GM18520 (cell line): ENCODE measurements around the gene TPP2.

Experiments used
- ATAC-seq: cut with Tn5 transposase; IDR thresholded peaks from one replicate; pipeline ENCODE4 v1.9.1; 2021; ENCODE audit not compliant: unreplicated experiment

Gene TPP2

DNA sequence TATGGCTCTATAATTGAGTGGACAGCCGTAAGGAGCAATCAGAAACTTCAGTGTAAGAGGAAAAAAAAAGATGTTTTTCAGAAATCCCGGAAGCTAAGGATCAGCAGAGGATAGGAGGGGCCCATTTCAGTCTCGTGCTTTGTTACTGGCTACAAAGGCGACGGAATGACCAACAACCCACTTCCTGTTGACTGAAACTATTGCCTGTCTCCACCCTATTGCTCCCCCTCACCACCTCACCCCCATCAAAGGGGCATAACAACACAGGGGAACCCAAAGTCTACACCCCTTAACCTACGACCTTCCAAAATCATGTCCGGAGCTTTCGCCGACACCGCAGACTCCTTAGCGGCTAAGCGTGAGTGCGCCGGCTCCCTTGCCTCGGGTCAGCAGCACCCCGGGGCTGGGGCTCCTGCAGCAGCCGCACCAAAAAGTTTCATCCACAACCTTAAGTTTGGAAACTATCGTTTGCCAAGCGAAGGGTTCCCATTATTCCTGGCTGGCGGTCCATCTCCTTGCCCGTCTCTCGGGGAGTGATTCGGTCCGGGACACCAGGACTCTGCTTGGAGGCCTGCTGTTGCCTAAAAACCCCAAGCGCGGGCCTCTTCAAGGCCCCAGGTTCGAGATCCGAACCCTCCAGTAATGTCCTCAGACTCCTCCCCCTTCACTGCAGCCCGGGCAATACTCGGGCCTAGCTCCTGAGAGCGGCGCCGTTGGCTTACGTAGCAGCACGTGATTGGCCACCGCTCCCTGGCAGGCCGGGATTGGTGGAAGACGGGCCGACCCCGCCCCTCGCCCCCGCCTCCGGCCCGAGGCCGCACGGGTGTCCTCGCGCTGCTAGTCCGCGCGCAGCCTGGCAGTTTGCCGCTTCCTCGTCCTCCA, at the start of gene TPP2:
Gene TPP2, plus strand, starts transcription at position 840 of the 882 bp plus-strand sequence. CDS start 53 bp downstream, outside the sequence.
- peak; percentile 84 for ATAC-seq

DNA sequence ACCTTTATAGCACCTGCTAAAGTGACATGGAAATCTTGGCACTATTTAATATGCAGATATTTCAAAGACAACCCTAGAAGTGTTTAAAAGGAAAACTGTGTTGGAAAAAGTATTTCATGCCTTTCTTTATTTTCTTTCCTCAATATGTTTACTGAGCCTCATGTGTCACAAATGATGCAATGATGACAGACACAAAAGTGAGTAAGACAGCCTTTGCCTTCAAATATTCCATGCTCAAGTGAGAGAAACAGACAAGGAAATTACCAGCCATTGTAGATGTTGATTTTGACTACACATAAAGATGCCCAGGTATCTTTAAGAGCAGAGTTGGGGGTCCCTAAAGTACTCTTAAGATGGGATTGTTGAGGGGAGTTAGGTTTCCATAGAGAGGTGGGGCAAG, 48.0 kb upstream of the TPP2 start:
- ATAC-seq, result no peak

DNA sequence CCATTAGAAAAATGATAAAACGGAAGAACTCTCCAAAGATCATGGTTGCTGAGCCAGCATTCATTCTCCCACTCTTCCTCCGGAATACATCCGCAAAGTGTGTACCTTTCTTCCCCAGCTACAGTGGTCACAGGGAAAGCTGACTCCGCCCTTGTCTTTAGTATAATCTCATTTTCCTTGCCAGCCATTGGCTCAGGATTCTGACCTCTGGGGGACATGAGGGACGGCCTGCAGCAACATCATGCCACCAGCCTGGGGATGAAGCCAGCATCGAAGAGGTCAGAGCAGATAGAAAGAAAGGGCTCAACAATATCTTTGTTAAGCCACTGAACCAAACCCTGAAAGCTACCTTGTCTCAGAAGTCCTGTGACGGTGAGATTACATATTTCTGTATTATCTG, 46.3 kb upstream of the TPP2 start:
- no peak for ATAC-seq

DNA sequence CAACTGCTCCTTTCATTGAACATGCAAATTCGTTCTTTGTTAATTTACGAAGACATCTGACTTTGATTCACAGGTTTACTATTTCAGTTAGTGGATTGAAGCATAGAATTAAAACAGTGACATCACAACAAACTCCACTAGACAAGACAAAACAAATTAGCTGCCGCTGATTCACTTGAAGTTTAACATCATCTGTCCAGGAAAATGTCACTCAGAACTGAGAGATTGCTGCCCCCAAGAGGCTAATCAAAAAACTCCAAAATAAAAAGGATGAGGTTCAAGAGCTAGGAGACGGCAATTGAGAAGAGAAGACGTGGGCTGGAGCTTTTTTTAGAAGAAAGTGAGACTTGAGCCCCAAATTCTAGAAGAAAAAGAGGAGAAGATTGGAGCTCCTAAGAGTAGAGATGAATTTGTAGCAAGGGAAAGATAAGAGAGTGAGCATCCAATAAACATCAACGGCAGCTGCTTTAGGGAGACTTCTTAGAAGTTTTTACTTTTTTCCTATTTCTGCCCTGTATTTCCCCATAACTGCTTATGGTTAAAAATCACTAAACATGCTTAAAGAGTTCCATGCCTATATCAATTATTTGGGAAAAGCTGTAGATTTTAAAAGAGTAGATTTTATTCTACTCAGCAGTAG, 40.8 kb upstream of the TPP2 start:
- no peak for ATAC-seq

DNA sequence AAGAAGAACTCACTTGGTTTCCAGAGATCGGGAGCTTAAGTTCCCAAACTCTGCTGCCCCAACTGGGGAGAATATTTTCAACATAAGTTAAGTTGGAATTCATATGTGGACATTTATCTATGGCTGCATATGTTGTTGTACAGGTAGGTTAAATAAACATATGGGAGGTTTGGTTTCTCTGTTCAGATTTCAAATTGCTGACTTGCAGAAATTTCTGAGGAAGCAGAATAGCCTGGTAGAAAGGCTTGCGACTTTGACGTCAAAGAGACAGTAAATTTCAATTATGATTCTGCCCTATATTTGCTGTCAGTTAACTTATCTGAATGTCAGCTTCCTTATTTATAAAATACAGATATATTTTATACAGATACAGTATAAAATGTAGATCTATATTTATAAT, 40.0 kb upstream of the TPP2 start:
- no peak for ATAC-seq

DNA sequence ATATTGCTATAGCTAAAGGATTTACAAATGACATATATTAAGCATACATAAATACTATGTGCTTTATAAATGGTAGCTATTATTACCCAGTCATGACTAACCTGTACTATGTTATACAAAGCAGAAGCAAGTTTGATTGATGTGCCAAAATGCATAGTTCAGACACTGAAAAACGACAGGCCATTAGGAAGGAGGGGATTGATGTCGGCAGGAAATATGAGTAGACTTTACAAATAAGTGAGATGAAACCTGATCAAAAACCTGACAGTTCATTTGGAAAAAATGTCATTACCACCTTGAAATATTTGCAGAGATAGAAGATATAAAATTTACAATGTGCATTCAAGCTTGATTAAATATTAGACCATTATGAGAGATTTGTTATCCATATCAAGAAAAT, 38.8 kb upstream of the TPP2 start:
- ATAC-seq, result no peak

DNA sequence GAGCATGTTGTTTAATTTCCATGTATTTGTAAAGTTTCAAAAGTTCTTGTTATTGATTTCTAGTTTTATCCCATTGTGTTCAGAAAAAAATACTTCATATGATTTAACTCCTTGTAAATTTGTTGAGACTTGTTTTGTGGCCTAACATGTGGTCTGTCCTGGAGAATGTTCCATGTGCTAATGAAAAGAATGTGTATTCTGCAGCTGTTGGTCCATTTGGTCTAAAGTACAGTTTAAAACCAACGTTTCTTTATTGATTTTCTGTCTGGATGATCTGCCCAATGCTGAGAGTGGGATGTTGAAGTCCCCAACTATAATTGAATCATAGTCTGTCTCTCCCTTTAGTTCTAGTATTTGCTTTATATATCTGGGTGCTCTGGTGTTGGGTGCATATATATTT, 34.9 kb upstream of the TPP2 start:
- no peak for ATAC-seq

DNA sequence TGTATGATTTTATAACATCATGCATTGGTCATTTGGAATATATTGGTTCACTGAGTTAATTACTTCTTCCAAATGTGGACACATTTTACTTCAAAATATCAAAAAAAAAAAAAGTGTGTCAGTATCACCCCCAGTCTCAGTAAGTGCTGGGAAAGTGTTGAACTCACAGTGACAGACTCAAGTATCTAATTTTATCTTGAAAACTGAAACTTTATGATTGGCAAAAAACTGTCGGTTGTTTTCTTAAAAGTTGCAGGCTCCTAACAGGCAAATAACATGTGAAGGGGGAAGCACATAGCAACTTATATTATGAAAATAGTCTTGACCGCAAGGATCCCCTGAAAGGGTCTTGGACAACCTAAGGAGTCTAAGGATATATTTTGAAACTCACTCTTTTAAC, 33.5 kb upstream of the TPP2 start:
- no peak for ATAC-seq

DNA sequence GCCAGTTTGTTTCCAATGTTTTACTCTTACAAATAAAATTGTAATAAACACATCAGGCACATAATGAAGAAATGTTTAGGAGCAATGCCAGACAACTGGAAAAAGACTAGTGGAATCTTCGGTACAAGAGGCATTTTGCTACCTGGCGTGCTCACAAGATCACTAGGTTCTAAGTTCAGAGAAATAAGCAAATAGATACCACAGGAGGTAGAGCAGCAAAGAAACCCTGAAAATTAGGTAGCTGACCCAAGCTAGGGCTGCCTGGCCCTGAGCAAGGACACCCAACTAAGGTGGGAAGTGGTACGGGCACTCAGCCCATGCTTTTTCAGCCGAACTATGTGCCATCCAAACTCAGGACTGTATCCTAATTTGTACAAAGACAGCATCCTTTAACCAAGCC, 32.2 kb upstream of the TPP2 start:
- ATAC-seq, result no peak

DNA sequence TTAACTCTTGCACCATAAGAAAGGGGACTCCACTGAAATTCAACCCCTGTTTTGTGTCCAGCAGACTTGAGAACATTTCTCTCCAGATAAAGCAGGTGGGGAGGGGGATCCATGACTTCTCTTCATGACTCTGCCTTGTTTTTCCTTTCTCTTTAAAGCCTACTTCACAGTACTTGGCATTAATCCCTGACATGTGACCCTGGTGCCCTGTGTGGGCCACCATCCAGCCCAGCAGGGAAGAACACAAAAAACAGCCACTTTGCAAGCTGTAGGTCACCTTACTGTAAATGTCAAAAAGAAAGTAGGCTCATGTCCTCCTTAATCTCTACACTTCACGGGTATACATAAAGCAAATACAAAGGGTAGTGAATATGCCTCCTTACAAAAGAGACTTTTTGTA, 30.3 kb upstream of the TPP2 start:
- ATAC-seq, result no peak

DNA sequence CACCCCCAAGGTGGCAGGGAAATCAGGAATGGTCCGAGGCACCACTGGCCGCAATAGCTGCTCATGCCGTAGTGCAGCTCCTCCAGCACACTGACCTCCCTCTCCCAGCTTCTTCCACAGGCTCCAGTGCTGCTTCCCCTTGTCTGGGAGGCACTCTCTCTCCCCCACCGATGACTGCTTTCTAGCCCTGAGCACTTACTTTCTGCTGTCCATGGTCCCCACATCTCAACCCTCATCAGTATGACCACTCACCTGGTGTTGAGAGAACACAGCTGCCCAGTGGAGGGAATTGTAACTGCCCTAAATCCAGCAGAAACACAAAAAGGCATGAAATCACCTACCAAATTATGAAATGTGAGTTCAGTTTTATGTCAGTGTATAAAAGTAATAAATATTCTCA, 28.9 kb upstream of the TPP2 start:
- no peak for ATAC-seq

DNA sequence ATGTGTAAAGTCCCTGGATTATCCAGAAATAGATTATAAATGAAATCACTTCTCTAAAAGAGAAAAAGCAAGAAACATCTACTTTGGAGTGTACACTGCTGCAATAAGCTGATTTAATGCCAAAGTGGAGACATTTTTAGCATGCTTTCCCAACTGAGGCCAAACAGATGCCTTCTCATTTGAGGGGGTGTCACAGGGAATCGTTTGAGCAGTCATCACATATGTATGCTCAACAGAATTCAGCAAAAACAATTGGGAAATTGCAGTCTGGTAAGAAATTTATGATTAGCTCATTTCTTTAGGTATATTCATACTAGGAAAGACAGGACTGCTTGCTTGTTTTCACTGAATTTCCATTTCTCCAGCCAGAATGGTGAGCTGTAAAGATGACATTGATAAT, 27.3 kb upstream of the TPP2 start:
- no peak for ATAC-seq

DNA sequence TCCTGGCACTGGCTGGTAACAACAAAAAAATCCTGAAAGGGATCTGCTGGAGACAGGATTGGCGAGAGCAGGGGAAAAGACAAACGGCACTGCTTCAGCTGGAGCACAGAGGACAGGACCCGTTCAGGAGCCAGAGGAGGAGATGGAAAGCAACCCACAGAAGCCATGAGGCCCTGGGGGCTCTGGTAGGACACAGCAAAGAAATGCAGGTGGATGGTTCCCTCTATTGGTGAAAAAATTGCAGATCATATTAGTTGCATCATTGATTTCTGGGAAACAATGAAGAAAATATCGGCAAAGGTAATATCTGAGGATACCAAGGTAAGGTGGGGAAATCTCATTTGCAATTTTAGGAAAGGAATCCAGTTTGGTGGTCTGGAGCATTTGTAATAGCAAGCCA, 25.7 kb upstream of the TPP2 start:
- no peak for ATAC-seq

DNA sequence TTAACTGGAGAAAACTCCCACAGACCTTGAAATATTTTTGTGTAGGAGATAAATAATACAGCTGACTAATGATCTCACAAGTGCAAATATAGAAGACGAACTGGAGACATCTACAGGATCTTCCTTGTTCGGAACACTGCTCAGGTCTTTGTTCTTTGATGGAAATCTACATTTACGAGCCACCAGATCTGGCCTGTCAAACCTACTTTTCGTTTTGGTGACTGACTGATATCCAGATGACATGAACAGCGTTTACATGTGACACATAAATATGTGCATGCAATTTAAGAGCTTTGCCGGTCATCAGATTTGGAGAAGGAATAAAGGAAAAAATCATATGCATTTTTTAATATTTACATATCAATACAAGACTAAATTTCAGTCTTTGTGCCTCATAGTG, 24.5 kb upstream of the TPP2 start:
- no peak for ATAC-seq

DNA sequence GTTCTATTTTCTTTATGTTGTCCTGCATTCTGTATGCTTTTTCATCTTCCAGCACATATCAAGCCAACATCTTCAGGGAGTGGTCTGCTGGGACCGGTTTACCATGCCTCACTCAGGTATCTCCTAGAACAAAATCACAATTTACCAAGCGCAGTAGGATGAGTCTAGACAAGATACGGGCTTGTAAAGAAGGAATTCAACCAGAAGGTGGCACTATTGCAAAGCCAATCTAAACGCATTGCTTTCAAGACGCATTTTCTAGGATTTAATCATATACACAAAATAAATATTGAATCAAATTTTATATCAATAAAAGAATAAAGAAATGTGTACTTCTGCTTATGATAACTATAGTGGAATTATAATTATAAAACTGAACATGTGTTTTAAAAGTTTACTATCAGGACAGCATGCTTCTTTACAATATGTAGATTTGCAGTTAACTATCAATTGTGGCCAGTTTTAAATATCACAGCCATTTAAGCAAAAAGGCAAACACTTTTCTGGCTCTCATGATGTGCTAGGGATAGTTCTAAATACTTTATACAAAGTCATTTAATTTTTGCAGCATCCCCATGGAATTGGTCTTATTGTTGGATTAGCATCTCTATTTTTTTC, 16.1 kb upstream of the TPP2 start:
- no peak for ATAC-seq

DNA sequence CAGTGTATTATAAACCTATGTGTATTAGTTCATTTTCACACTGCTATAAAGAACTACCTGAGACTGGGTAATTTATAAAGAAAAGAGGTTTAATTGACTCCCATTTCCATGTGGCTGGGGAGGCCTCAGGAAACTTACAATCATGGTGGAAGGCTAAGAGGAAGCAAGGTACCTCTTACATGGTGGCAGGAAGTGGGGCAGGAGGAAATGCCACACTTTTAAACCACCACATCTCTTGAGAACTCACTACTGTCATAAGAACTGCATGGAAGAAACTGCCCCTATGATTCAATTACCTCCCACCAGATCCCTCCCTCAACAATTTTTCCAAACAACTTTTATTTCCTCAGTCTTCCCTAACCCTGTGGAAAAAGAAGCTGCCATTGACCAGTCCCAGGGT, 14.5 kb upstream of the TPP2 start:
- ATAC-seq, result no peak

DNA sequence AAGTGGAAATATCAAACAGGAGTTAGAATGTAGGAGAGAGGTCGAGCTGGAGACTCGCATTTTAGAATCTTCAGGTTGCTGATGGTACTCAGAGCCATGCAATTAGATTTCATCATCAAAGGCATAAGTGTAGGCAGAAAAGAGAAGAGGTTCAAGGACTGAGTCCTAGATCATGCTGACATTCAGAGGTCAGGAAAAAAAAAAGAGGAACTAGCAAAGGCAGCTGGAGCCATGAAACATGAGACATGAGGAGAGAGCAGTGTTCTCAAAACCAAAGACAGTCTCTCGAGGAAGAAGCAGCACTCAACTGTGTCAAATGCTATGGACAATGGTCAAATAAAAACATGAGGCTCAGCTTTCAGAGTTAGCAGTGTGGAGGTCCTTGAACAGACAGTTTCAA, 12.4 kb upstream of the TPP2 start:
- ATAC-seq, result no peak

DNA sequence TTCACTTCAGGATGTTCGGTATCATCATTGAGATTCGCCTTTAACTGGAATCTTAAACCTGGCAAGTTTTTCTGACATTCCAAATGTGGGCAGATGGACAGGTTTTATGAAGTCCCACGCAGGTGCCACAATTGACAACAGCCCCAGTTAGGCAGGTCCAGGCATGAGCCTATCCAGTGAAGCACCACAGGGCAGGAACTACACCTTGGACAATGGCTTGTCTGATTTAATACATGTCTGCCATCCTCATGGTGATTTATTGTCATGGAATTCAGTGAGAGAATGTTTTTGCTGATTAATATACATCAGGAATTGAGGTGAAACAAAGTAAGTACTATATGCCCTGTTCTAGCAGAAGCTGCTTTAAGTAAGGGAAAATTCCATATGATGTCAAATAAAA, 10.2 kb upstream of the TPP2 start:
- no peak for ATAC-seq

DNA sequence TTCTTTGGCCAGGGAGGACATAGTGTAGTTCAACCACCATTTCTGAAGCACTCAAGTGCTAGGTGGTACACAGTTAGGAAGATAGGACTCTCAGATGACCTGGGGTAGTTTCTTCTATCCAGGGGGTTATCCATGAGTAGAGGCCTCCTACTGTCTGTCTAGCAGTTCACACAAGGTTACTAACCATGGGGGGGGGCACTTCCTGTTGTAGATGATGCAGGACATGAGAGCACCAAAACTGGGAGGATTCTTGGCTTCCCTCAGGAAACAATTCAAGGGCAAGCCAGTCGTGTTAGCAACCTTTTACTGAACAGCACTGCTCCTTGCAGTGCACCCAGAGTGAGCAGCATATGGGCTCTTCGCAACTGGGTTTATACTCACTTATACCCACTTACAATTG, 8.9 kb upstream of the TPP2 start:
- ATAC-seq, result no peak

DNA sequence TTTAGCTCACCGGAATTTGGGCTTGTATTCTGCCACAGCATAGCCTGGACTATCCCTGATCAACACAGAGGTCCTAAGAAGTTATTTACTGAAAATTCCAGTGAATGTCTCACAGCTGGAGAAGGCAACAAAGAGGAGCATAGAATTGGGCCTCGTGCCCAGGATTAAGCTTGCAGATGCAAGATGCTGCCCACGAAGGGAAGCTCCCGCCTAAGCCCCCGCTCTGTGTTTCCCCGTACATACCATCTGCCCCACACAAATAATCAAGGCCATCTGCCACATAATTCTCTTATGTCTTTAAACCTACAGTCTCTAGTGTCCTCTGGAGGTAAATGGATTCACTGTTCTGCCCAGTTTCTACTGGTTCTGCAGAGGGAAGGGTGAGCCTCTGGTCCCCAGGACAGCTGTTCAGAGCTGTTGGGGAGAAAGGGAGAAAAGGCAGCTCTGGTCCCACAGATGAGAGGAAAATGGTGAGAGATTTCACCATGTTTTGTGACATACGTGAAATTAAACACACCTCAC, 7.4 kb upstream of the TPP2 start:
- no peak for ATAC-seq

DNA sequence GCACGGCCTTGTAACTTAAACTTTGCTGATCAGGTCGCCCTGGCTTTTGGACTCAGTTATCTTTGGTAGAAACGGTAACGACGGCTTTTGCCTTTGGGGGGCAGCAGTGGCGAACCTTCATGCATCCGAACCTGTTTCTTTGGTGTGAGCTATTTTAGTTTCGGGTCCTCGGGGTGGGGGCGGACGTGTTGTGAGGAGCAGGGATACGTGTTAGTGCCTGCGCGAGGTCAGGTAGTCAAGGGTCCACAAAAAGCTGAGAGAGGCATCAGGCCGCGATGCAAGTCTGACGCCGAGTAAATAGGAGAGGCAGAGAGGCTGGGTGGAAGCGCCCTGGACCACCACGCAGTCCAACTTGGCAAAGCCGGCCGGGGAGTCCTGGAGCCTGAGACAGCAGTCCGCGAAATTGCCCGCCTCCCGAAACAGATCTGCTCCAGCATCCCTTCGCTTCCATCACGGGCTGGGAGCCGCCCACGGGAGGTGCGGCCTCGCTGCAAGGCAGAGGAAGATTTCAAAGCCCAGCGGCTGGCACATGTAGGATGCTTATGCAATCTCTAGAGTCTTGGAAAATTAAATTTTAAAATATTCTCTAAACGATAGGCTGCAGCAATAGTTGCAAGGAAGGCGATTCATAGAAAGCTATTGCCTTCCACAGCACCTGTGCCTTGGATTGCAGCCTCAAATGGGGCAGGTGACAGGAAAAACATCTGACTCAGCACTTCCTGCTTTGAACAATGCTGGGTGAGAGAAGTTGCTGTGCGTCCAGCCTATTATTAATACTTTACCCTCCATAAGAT, 4.6 kb upstream of the TPP2 start:
- peak; percentile 23 for ATAC-seq
